ENCODE results near the gene USP36.

The USP36 gene

GRCh38 chr17:78805301-78805700 lies 35.3 kb downstream of the USP36 start:
- no peaks in the 10 kb centered on the region for H3F3A ChIP-seq (ENCODE audit: low read depth)
- no peaks in the 10 kb centered on the region for H3K79me2 ChIP-seq (ENCODE audit: insufficient read depth, low read length)
- no peak for TF ChIP-seq EZH2phosphoT487 (IDR thresholded peaks at IDR 0.05; ENCODE audit: borderline replicate concordance)
- no peak for TF ChIP-seq CTCF (conservative IDR thresholded peaks at IDR 0.05; ENCODE audit: low read length)
- no peaks in the 10 kb centered on the region for H3K4me1 ChIP-seq (ENCODE audit: insufficient read depth, low read length, poor library complexity, severe bottlenecking)
- no peak overlapping the region for H3K9ac ChIP-seq (ENCODE audit: low read depth, low read length, poor library complexity, severe bottlenecking)
- H3K9me3 ChIP-seq (ENCODE audit: insufficient read depth, low read depth, low read length): no peaks in the 10 kb centered on the region
- H4K20me1 ChIP-seq (ENCODE audit: insufficient read depth, low read length, poor library complexity, severe bottlenecking): no peaks in the 10 kb centered on the region
- H3K4me3 ChIP-seq (ENCODE audit: low read length, poor library complexity, severe bottlenecking): no peak overlapping the region
- no peaks in the 10 kb centered on the region for H3K27me3 ChIP-seq (ENCODE audit: insufficient read depth, low read length, poor library complexity, severe bottlenecking)
- peaks cover 81% of the 10 kb centered on the region for H3K36me3 ChIP-seq (ENCODE audit: insufficient read depth, low read length)
- H2AFZ ChIP-seq (ENCODE audit: low read length): no peak overlapping the region
- no peaks in the 10 kb centered on the region for H3K9me2 ChIP-seq (replicated peaks; ENCODE audit: low read depth, low read length)
- no peak overlapping the region for H3K4me2 ChIP-seq (ENCODE audit: low read depth, low read length, poor library complexity, severe bottlenecking)

- Histone ChIP-seq H3K9me3 (ENCODE audit: insufficient read depth, low read depth, low read length) (no peaks in the 10 kb centered on the region), H3F3A (ENCODE audit: low read depth) (no peaks in the 10 kb centered on the region), H4K20me1 (ENCODE audit: insufficient read depth, low read length, poor library complexity, severe bottlenecking) (no peaks in the 10 kb centered on the region), H2AFZ (ENCODE audit: low read length) (no peak overlapping the region), H3K4me2 (ENCODE audit: low read depth, low read length, poor library complexity, severe bottlenecking) (no peak overlapping the region), H3K9me2 (replicated peaks; ENCODE audit: low read depth, low read length) (no peaks in the 10 kb centered on the region), H3K4me3 (ENCODE audit: low read length, poor library complexity, severe bottlenecking) (no peak overlapping the region), H3K36me3 (ENCODE audit: insufficient read depth, low read length) (peaks cover 77% of the 10 kb centered on the region), H3K27me3 (ENCODE audit: insufficient read depth, low read length, poor library complexity, severe bottlenecking) (no peaks in the 10 kb centered on the region), H3K9ac (ENCODE audit: low read depth, low read length, poor library complexity, severe bottlenecking) (no peak overlapping the region), H3K79me2 (ENCODE audit: insufficient read depth, low read length) (no peaks in the 10 kb centered on the region), H3K4me1 (ENCODE audit: insufficient read depth, low read length, poor library complexity, severe bottlenecking) (no peaks in the 10 kb centered on the region)
- no peak for TF ChIP-seq CTCF (conservative IDR thresholded peaks at IDR 0.05; ENCODE audit: low read length)
Observed at GRCh38 chr17:78804777-78805176, 35.8 kb downstream of the USP36 start.

GRCh38 chr17:78803186-78803845 lies 37.3 kb downstream of the USP36 start:
- Histone ChIP-seq H3K79me2 (ENCODE audit: insufficient read depth, low read length) (peaks cover 4% of the 10 kb centered on the region; the same call in 1 of the 2 replicates), H3K4me2 (ENCODE audit: low read depth, low read length, poor library complexity, severe bottlenecking) (no peak overlapping the region), H3K9me3 (ENCODE audit: insufficient read depth, low read depth, low read length) (no peaks in the 10 kb centered on the region), H3K9ac (ENCODE audit: low read depth, low read length, poor library complexity, severe bottlenecking) (no peak overlapping the region), H2AFZ (ENCODE audit: low read length) (no peak overlapping the region), H3K4me3 (ENCODE audit: low read length, poor library complexity, severe bottlenecking) (no peak overlapping the region), H3K4me1 (ENCODE audit: insufficient read depth, low read length, poor library complexity, severe bottlenecking) (no peaks in the 10 kb centered on the region), H3K27me3 (ENCODE audit: insufficient read depth, low read length, poor library complexity, severe bottlenecking) (no peaks in the 10 kb centered on the region), H3K9me2 (replicated peaks; ENCODE audit: low read depth, low read length) (no peaks in the 10 kb centered on the region), H3K36me3 (ENCODE audit: insufficient read depth, low read length) (peaks cover 75% of the 10 kb centered on the region), H4K20me1 (ENCODE audit: insufficient read depth, low read length, poor library complexity, severe bottlenecking) (peaks cover 4% of the 10 kb centered on the region), H3F3A (ENCODE audit: low read depth) (no peaks in the 10 kb centered on the region)
- TF ChIP-seq EZH2phosphoT487 (IDR thresholded peaks at IDR 0.05; ENCODE audit: borderline replicate concordance) (no peak), CTCF (conservative IDR thresholded peaks at IDR 0.05; ENCODE audit: low read length) (no peak)

Measured in Loucy (cell line).